Measurements from ENCODE around the gene ZNF770.
"Not testable (repeated sequence)": the region's sequence is repeated elsewhere in the genome, so short reads cannot be mapped to it uniquely, and the experiment has no call there.

Gene ZNF770

GRCh38 chr15:34941185-34941698 lies 46.8 kb downstream of the ZNF770 start:
- no peak overlapping the region for H3K4me3 ChIP-seq (ENCODE audit: control insufficient read depth, low read depth, low read length)
- no peak for TF ChIP-seq CTCF (conservative IDR thresholded peaks at IDR 0.05; ENCODE audit: control insufficient read depth, insufficient read depth, low read depth, low read length)
- DNase-seq (ENCODE audit: low read depth): no peak

- no peak for TF ChIP-seq CTCF (conservative IDR thresholded peaks at IDR 0.05; ENCODE audit: control insufficient read depth, insufficient read depth, low read depth, low read length)
- no peak for DNase-seq (ENCODE audit: low read depth)
- H3K4me3 ChIP-seq (ENCODE audit: control insufficient read depth, low read depth, low read length): no peak overlapping the region
These were observed 54.6 kb downstream of the ZNF770 start for GRCh38 chr15:34933432-34933975.

GRCh38 chr15:34928349-34928748 lies 59.7 kb downstream of the ZNF770 start:
- H3K4me3 ChIP-seq (ENCODE audit: control insufficient read depth, low read depth, low read length); DNase-seq (ENCODE audit: low read depth): not testable (repeated sequence)

Measured in fibroblast of mammary gland (primary cell).